GM03348 (cell line): ENCODE measurements around the gene FAHD2A.
"Not testable (repeated sequence)": the region's sequence is repeated elsewhere in the genome, so short reads cannot be mapped to it uniquely, and the experiment has no call there.

Source experiments
- DNase-seq: peaks from one replicate; pipeline ENCODE4 v3.0.0; 2012; ENCODE audit warnings: low spot score

FAHD2A gene

GRCh38 chr2:95376311-95377215 lies 25.9 kb upstream of the FAHD2A start:
- DNase-seq: no peak

GRCh38 chr2:95377216-95378123 lies 25.0 kb upstream of the FAHD2A start:
- DNase-seq: no peak

GRCh38 chr2:95378281-95378680 lies 24.2 kb upstream of the FAHD2A start:
- not testable (repeated sequence) for DNase-seq

GRCh38 chr2:95379371-95379831 lies 23.1 kb upstream of the FAHD2A start:
- no peak for DNase-seq

GRCh38 chr2:95380280-95380679 lies 22.2 kb upstream of the FAHD2A start:
- DNase-seq: no peak

GRCh38 chr2:95380731-95381130 lies 21.8 kb upstream of the FAHD2A start:
- DNase-seq: no peak

- DNase-seq: no peak
These were observed 21.0 kb upstream of the FAHD2A start for GRCh38 chr2:95381212-95382191.

- no peak for DNase-seq
These were observed 20.3 kb upstream of the FAHD2A start for GRCh38 chr2:95382192-95382591.

- no peak for DNase-seq
These were observed 19.5 kb upstream of the FAHD2A start for GRCh38 chr2:95382686-95383634.

GRCh38 chr2:95383635-95384027 lies 18.9 kb upstream of the FAHD2A start:
- no peak for DNase-seq

GRCh38 chr2:95384854-95385569 lies 17.5 kb upstream of the FAHD2A start:
- no peak for DNase-seq

- DNase-seq: no peak
These were observed 16.9 kb upstream of the FAHD2A start for GRCh38 chr2:95385570-95385984.

GRCh38 chr2:95386031-95386430 lies 16.5 kb upstream of the FAHD2A start:
- DNase-seq: no peak

GRCh38 chr2:95387358-95387757 lies 15.2 kb upstream of the FAHD2A start:
- DNase-seq: no peak

GRCh38 chr2:95388091-95388692 lies 14.3 kb upstream of the FAHD2A start:
- no peak for DNase-seq

GRCh38 chr2:95388856-95389244 lies 13.7 kb upstream of the FAHD2A start:
- DNase-seq: no peak

GRCh38 chr2:95389245-95390119 lies 13.0 kb upstream of the FAHD2A start:
- peak; percentile 93 for DNase-seq

GRCh38 chr2:95390272-95390880 lies 12.1 kb upstream of the FAHD2A start:
- no peak for DNase-seq
